NCI-H2107 treated with DMSO at 0.1 percent for 48 hours (cell line): ENCODE data around the gene IMMT.
"Not testable (repeated sequence)": the region's sequence is repeated elsewhere in the genome, so short reads cannot be mapped to it uniquely, and the experiment has no call there.

Source experiments
- DNase-seq: peaks from one replicate; lab custom pipeline; 2025; ENCODE audit not compliant: unreplicated experiment; lab: John Stamatoyannopoulos, UW

The IMMT gene

GRCh38 chr2:86202336-86202692 is 7.1 kb upstream of the IMMT start:
- DNase-seq: no peak

DNA sequence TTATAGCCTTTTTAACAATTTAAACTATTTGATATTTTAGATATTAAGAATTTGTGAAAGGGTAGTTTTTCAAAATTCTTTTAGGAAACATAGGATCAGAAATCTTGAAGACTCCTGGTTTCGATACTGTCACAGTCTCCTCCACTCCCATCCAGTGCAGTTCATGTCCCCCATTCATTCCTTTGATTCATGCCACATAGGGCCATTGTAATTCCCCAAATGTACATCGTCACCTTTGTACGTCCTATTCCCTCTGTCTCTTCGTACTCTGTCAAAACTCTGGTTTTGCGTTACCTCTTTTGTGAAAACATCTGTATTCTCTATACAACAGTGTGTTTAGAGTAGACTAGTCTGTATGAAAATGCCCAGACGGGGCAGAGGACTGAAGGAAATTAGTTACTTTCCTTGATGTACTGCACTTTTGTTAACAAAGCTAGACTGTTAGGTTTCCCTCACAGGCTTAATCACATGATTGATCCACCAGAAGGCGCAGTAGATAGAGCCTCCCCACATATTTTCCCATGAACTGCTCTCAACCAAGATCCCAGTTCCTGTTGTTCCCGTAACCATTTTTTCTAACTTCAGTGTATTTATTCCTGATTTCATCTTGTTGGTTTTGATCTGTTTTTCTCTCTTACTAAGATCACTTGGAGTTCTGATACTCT is 6.5 kb upstream of the IMMT start:
- no peak for DNase-seq

DNA sequence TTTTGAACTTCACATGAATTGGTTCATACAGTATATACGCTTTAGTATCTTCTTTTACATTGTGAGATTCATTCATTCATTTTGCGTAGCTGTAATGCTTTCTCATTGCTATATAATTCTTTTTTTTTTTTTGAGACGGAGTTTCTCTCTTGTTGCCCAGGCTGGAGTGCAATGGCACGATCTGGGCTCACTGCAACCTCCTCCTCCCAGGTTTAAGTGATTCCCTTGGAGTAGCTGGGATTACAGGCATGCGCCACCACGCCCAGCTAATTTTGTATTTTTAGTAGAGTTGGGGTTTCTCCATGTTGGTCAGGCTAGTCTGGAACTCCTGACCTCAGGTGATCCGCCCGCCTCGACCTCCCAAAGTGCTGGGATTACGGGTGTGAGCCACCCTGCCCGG is 5.3 kb upstream of the IMMT start:
- not testable (repeated sequence) for DNase-seq

DNA sequence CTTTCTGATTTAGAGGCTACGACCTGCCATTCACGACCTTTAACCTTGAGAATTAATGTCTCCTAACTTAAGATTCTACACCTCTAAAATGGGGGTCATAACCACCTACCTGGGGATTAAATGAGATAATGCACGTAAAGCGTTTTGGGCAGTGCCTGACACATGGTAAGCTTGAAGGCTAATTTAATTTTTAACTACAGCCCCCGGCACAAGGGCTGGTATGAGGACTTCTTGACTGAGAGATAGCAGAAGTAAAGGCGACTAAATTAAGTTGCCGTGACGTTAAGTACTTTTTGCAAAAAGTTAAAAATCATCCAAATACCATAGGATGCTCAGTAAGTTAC is 4.5 kb upstream of the IMMT start:
- no peak for DNase-seq

DNA sequence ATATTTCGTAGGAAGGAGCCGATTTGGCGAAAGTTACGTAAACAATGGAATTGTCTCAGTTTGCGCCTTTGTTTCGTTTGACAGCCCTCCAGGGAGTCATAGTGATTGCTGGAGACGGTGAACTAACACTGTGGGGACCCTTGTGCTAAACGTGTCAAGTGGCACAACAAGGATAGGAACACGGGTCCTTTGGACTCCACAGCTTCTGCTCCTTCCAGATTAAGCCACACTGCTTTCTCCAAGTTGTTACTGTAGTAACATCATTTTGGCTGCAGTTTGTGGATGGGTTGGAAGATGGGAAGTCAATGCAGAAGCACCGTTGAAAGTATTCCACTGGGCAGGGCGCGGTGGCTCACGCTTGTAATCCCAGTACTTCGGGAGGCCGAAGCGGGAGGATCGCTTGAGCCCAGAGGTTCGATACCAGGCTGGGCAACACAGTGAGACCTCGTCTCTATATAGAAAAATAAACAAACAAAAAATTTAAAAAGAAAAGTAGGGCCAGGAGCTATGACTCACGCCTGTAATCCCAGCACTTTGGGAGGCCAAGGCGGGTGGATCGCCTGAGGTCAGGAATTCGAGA is 636 bp upstream of the IMMT start:
- DNase-seq: no peak

DNA sequence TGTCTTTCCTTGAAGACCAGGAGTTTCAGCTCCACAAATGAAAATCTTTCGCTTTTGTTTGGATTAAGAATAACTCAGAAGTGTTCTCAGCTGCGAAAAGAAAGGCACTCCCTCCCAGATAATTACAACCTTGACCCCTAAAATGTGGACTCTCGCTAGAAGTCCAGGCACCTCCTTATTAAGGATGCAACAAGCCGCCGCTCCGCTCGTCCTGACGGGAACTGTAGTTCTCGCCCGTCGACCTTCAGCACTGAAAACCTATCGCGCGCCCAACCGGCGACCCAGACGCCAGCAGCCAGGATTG is 559 bp downstream of the IMMT start:
- DNase-seq: no peak

DNA sequence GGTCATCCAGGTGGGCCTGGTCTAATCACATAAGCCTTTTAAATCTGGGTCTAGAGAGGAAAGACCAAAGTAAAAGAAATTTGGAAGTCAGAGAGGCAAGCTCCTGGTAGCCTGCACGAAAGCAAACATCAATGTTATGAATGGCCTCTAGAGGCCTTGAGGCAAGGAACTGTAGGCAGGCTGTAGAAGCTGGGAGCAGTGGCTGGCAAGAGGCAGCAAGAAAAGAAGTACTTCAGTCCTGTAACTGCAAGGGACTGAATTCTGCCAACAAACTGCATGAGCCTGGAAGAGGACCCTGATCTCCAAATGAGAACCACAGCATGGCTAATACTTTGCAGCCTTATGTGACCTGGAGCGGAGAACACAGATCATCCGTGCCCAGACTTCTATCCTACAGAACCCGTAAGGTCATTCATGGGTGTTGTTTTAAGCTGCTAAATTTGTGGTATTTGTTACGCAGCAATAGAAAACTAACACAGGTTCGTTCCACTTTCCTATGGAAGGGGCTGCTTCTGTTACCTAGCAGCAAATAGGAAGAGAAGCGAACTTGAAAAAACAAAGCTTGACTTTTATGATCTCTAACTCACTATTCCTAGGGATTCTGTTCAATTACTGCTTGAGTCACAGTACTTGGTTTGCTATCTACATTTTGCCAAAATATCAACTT is 1.2 kb downstream of the IMMT start:
- no peak for DNase-seq

DNA sequence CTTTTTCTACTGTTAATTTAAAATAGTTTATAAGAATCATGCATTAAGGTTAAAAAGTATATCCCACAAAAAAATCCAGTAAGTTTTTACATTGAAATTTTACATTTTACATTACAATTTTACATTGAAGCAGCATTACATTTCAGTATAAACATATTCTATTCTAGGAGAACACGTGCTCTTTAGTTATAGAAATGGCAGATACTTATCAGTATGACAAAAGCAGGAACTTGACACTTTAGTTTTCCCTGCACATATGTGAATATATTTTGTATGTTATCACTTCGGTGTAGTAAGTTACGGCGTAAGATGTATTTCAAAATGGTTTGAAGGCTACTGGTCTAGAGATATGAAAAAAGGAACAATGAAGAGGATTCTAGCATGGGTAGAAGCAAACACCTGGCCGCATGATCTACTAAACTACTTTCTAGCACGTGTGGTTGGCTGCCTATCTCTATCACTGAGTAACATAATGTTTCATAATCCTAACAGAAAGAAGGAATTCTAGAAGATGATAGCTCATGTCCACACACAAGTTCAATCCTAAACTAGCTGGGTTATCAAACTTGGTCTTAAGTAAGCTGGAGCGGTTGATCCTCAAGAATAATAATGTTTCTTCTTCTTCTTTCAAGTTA is 5.4 kb downstream of the IMMT start:
- no peak for DNase-seq

GRCh38 chr2:86186431-86186830 is 8.8 kb downstream of the IMMT start:
- no peak for DNase-seq

DNA sequence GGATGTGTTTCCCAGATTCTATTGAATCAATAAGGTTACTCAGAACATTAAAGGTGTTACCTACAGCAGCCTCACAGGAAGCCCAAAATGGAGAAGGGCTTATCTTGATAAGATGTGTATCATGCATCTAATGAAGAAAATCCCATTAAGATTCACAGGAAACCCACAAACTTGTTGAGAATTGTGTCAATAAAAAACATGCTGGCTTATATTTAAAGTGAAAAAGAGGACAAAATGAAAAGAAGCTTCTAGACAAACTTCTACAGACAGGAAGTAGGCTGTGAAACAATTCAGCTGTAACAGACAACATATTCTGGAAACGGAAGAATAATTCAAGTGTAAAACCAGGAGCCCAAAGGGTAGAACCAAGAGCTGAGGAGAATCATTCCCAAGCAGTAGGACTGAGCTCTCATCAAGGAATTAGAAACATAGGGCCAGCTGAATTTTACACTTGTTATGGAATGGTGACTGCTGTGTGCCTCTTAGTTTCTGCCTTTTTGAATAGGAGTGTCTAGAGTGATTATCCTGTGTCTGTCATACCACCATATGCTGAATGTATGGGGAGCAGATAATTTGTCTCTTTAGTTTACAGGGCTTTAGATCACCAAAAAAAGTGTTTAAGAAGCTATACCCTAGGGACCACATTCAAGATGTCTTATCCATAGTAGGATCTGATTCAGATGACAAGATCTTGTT is 9.6 kb downstream of the IMMT start:
- DNase-seq: no peak

- no peak for DNase-seq
Measured at GRCh38 chr2:86176597-86176996, 18.7 kb downstream of the IMMT start.

- DNase-seq: no peak
Measured at GRCh38 chr2:86175828-86176227, 19.4 kb downstream of the IMMT start.

GRCh38 chr2:86174445-86174844 is 20.8 kb downstream of the IMMT start:
- no peak for DNase-seq

DNA sequence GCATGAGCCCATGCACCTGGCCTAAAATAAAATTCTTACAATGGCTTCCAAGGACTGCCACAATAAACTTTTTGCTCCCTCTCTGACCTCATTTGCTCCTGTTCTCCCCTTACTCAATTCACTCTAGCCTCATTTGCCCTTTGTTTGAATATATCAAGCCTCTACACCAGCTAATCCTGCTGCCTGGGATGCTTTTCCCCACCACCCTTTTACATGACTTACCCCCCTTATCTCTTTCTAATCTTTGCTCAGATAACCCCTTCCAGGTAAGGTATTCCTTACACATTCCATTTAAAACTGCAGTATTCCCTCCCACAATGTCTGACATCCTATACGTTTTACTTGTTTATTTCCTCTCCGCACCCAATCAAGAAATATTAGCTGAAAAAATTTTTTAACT is 22.7 kb downstream of the IMMT start:
- DNase-seq: no peak

GRCh38 chr2:86171295-86171694 is 24.0 kb downstream of the IMMT start:
- DNase-seq: no peak

DNA sequence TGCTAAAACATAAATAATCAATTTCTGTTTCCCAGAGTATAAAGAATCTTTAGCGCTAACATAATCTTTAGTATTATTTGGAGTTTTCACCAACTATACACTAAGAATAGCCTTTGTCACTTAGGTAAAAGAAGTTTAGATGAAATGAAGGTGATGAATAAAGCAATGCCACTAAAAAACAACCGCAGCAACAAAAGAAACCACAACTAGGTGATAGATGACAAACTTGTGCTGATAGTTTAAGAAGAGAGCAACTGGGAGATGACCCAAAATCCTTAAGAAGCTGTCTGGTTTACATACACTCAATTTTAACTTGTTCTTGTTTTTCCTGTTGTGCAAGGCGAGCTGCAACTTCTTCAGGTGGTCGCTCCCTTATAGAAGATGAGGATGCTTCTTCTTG is 24.8 kb downstream of the IMMT start:
- no peak for DNase-seq

- DNase-seq: no peak
Measured at GRCh38 chr2:86160156-86160952, 34.9 kb downstream of the IMMT start.

DNA sequence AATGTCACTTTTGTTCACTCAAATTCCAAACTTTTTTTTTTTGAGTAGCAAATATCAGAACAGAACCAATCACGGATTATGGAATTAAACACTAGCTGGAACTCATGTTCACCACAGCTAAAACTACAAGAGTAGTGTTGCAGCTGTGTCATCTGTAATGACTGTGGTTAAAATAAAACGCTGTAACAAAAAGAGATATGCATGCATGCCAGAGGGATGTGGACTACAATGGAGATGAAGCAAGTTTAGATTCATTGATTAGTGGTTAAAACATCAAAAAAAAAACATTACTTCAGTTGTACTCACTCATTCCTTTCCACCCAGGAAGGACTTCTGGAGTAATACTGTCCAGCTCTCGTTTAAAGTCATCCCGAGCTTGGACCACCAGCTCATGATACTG is 37.0 kb downstream of the IMMT start:
- DNase-seq: no peak

- DNase-seq: no peak
Measured at GRCh38 chr2:86157009-86157556, 38.2 kb downstream of the IMMT start.

DNA sequence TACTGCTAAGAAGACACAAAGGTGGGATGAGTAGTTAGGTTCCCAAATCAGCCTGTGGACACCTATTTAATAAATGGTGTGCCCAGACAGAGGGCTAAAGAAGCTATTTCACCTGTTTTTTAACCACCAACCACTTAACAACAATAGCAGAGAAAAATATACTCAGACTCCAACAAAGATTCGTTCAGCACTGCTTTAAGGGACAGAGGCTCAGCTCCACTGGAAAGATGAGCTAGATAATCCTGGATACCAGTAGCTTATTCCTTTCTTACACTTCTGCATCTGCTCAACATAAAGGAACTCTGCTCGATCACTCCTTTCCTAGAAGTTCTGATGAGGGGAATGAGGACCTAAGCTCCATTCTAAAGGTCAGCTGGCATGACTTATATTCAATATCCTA is 44.8 kb downstream of the IMMT start:
- DNase-seq: no peak

GRCh38 chr2:86147793-86148192 is 47.5 kb downstream of the IMMT start:
- no peak for DNase-seq
